Fibroblast of lung (primary cell): ENCODE data around the gene HES1. TPM values are rescaled to one million over a fixed set of nuclear protein-coding genes. Genes with fewer than 3 reads are reported as not detected.

Source experiments
- DNase-seq, 2 donors: peaks; one replicate each; pipeline versions ENCODE4 v3.0.0 to v3.0.0-alpha.2; 2010; ENCODE audit warnings: low read depth in 2 of 2
- H2AFZ ChIP-seq: 2 replicates; pipeline ENCODE4 v1.5.1; 2012; ENCODE audit warnings: low read length, control low read depth, inconsistent platforms
- H3K27ac ChIP-seq: 2 replicates; pipeline ENCODE4 v1.5.1; 2011; ENCODE audit warnings: low read length, control low read depth; ENCODE audit not compliant: insufficient read depth
- H3K27me3 ChIP-seq: 2 replicates; pipeline ENCODE4 v1.5.1; 2011; ENCODE audit warnings: mild to moderate bottlenecking, low read length; ENCODE audit not compliant: control insufficient read depth, insufficient read depth
- H3K36me3 ChIP-seq: 2 replicates; pipeline ENCODE4 v1.5.1; 2011; ENCODE audit warnings: low read length; ENCODE audit not compliant: control insufficient read depth, insufficient read depth
- H3K4me1 ChIP-seq: 2 replicates; pipeline ENCODE4 v1.5.1; 2011; ENCODE audit warnings: low read length; ENCODE audit not compliant: control insufficient read depth, insufficient read depth; ENCODE audit errors: extremely low read depth
- H3K4me2 ChIP-seq: 2 replicates; pipeline ENCODE4 v1.5.1; 2011; ENCODE audit warnings: low read length, control low read depth; ENCODE audit not compliant: insufficient read depth; ENCODE audit errors: extremely low read depth
- H3K4me3 ChIP-seq, 4 experiments: fragments of 200-600 bp in 1 of 4; sonication (generic) in 1 of 4; replicated peaks in 1 of 4; 2 replicates each; pipeline ENCODE4 v1.5.1; 2011 to 2016; ENCODE audit warnings: low read length in 4 of 4, low read depth in 3 of 4, mild to moderate bottlenecking in 3 of 4, control low read depth in 2 of 4, inconsistent platforms in 1 of 4, mixed read lengths in 1 of 4; ENCODE audit not compliant: insufficient read depth in 1 of 4; ENCODE audit errors: control extremely low read depth in 1 of 4
- H3K79me2 ChIP-seq: 2 replicates; pipeline ENCODE4 v1.5.1; 2012; ENCODE audit warnings: mild to moderate bottlenecking, low read length, inconsistent platforms; ENCODE audit not compliant: control insufficient read depth, insufficient read depth
- H3K9ac ChIP-seq: 2 replicates; pipeline ENCODE4 v1.5.1; 2011; ENCODE audit warnings: mild to moderate bottlenecking, low read length, control low read depth; ENCODE audit not compliant: insufficient read depth
- H3K9me3 ChIP-seq: 2 replicates; pipeline ENCODE4 v1.5.1; 2012; ENCODE audit warnings: low read depth, low read length; ENCODE audit not compliant: control insufficient read depth, insufficient read depth
- H4K20me1 ChIP-seq: 2 replicates; pipeline ENCODE4 v1.5.1; 2011; ENCODE audit warnings: low read length; ENCODE audit not compliant: control insufficient read depth, insufficient read depth; ENCODE audit errors: extremely low read depth
- EZH2 ChIP-seq: IDR thresholded peaks from 2 replicates; pipeline ENCODE4 v1.5.1; 2012; ENCODE audit warnings: low read length, control low read depth, mild to moderate bottlenecking; ENCODE audit errors: missing control alignments
- polyA plus RNA-seq, 2 donors: library from polyadenylated mRNA; depleted of rRNA in 1 of 2; stranded (reverse) in 1 of 2; unstranded in 1 of 2; fragments of >200 nt; gene quantifications; 2 replicates each; pipeline ENCODE4 v1.2.1, GENCODE V29; 2011 to 2012; ENCODE audit warnings: missing spikeins in 1 of 2
- total RNA-seq: library from RNA; depleted of rRNA; stranded (reverse); fragments of >200 nt; gene quantifications from 2 replicates; pipeline ENCODE4 v1.2.1, GENCODE V29; 2014
- TF ChIP-seq, protein P1 (sequence below), 2 donors: IDR thresholded peaks in 1 of 2; conservative IDR thresholded peaks in 1 of 2; 1 replicate in 1 of 2; 2 replicates in 1 of 2; pipeline ENCODE4 v1.5.1; 2011 to 2012; ENCODE audit warnings: low read length in 2 of 2, control low read depth in 1 of 2, inconsistent platforms in 1 of 2, low read depth in 1 of 2, mild to moderate bottlenecking in 1 of 2

HES1 gene
- total and polyA plus RNA-seq, 2 donors (not counting 1 experiment from before 2014, with no cell fraction given), result 0.17 to 1.2 TPM

- H3K27me3 ChIP-seq, result peaks cover 9% of the 10 kb centered on the region
- TF ChIP-seq, protein P1, sequence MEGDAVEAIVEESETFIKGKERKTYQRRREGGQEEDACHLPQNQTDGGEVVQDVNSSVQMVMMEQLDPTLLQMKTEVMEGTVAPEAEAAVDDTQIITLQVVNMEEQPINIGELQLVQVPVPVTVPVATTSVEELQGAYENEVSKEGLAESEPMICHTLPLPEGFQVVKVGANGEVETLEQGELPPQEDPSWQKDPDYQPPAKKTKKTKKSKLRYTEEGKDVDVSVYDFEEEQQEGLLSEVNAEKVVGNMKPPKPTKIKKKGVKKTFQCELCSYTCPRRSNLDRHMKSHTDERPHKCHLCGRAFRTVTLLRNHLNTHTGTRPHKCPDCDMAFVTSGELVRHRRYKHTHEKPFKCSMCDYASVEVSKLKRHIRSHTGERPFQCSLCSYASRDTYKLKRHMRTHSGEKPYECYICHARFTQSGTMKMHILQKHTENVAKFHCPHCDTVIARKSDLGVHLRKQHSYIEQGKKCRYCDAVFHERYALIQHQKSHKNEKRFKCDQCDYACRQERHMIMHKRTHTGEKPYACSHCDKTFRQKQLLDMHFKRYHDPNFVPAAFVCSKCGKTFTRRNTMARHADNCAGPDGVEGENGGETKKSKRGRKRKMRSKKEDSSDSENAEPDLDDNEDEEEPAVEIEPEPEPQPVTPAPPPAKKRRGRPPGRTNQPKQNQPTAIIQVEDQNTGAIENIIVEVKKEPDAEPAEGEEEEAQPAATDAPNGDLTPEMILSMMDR (conservative IDR thresholded peaks at IDR 0.05 in 1 of 2, IDR thresholded peaks at IDR 0.05 in 1 of 2; ENCODE audit: low read depth in 1 of 2, low read length in 2 of 2), result no peak
- TF ChIP-seq EZH2, result no peak
- no peaks in the 10 kb centered on the region for H3K79me2 ChIP-seq
- no peak overlapping the region for H2AFZ ChIP-seq
- H3K4me3 ChIP-seq, result no peak overlapping the region
- no peaks in the 10 kb centered on the region for H3K36me3 ChIP-seq
- no peak for DNase-seq
- H3K9me3 ChIP-seq, result no peaks in the 10 kb centered on the region
- peak overlapping the region; percentile 7 for H3K9ac ChIP-seq
- H3K4me2 ChIP-seq, result peak overlapping the region; percentile 61
- H3K4me1 ChIP-seq, result peaks cover 27% of the 10 kb centered on the region
- no peaks in the 10 kb centered on the region for H4K20me1 ChIP-seq
- peak overlapping the region; percentile 27 for H3K27ac ChIP-seq
Observed at GRCh38 chr3:194139814-194140391, 4.0 kb downstream of the HES1 start.

- H3K79me2 ChIP-seq, result no peaks in the 10 kb centered on the region
- H3K36me3 ChIP-seq, result no peaks in the 10 kb centered on the region
- H3K9ac ChIP-seq, result peak overlapping the region; percentile 72
- peaks cover 23% of the 10 kb centered on the region for H3K4me1 ChIP-seq
- H3K27me3 ChIP-seq, result peaks cover 9% of the 10 kb centered on the region
- H3K4me2 ChIP-seq, result peak overlapping the region; percentile 51
- H2AFZ ChIP-seq, result no peak overlapping the region
- peak; percentile 20 for TF ChIP-seq EZH2
- TF ChIP-seq, protein P1 (conservative IDR thresholded peaks at IDR 0.05 in 1 of 2, IDR thresholded peaks at IDR 0.05 in 1 of 2; ENCODE audit: low read depth in 1 of 2, low read length in 2 of 2), result no peak
- peak in 1 of 2 donors; percentile 73 for DNase-seq
- H3K9me3 ChIP-seq, result no peaks in the 10 kb centered on the region
- H3K27ac ChIP-seq, result peak overlapping the region; percentile 43
- no peaks in the 10 kb centered on the region for H4K20me1 ChIP-seq
- H3K4me3 ChIP-seq, result peak overlapping the region in 2 of 4 experiments; percentile 22 to 40
Observed at GRCh38 chr3:194140520-194141414, 4.8 kb downstream of the HES1 start.

DNA sequence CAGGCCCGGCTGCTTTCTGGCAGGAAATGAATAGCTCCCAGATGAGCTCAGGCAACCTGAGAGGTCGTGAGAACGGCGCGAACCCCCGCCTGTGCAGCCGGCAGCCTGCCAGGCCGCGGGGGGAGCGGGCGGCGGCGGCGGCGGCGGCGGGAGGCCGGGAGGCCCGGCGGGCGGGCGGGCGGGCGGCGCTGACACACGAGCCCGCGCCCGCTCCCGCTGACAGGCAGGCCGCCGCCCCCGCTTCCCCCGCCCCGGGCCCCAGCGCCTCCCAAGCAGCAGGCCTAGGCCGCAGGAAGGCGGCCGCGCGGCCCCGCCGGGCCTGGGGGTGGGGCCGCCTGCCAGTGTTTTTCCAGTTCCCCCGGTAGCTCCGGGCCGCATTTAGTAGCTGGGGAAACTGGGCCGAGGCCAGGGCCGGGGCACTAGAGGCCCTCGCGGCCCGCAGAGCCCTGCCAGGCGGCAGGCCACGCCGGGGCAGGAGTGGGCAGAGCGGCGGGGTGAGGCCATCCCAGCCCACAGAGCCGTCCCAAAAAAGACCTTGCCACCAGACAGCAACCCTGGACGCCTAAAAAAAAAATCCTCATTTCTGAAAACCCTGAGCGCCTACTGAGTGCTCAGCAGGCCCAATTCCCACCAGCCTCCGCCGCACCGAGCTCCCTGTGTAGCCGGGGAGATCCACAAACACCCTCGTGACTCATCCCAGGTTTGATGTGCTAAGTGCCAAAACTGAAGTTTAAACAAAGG, 5.6 kb downstream of the HES1 start:
- H3K27me3 ChIP-seq, result peaks cover 9% of the 10 kb centered on the region
- H3K27ac ChIP-seq, result peak overlapping the region; percentile 77
- peaks cover 19% of the 10 kb centered on the region for H3K4me1 ChIP-seq
- H3K4me3 ChIP-seq, result peak overlapping the region in 3 of 4 experiments; percentile 1 to 44 (median 34)
- H3K36me3 ChIP-seq, result no peaks in the 10 kb centered on the region
- H3K4me2 ChIP-seq, result peak overlapping the region; percentile 32
- peak; percentile 80 to 95 for DNase-seq
- H3K9me3 ChIP-seq, result no peaks in the 10 kb centered on the region
- H2AFZ ChIP-seq, result peak overlapping the region; percentile 22
- no peaks in the 10 kb centered on the region for H4K20me1 ChIP-seq
- TF ChIP-seq, protein P1 (conservative IDR thresholded peaks at IDR 0.05 in 1 of 2, IDR thresholded peaks at IDR 0.05 in 1 of 2; ENCODE audit: low read depth in 1 of 2, low read length in 2 of 2), result no peak
- no peak for TF ChIP-seq EZH2
- no peaks in the 10 kb centered on the region for H3K79me2 ChIP-seq
- peak overlapping the region; percentile 89 for H3K9ac ChIP-seq
